Endothelial cell (in vitro differentiated cells): ENCODE results near the gene TTLL13. TPM values are rescaled to one million over a fixed set of nuclear protein-coding genes. Genes with fewer than 3 reads are reported as not detected.
A peak's percentile ranks its signal among the peaks of the same experiment; 100 is the strongest.
"Not testable (repeated sequence)": the region's sequence is repeated elsewhere in the genome, so short reads cannot be mapped to it uniquely, and the experiment has no call there.

Experiments used
- DNase-seq: peaks from one replicate; pipeline ENCODE4 v3.0.0; 2021; ENCODE audit warnings: low spot score
- H3K27ac Mint-ChIP-seq: one replicate; pipeline ENCODE4 v1.8.0; 2021; ENCODE audit warnings: mixed read lengths, inconsistent platforms; ENCODE audit not compliant: unreplicated experiment
- H3K27me3 Mint-ChIP-seq: one replicate; pipeline ENCODE4 v1.8.0; 2021; ENCODE audit warnings: mild to moderate bottlenecking, moderate library complexity, mixed read lengths, inconsistent platforms; ENCODE audit not compliant: unreplicated experiment
- H3K36me3 Mint-ChIP-seq: one replicate; pipeline ENCODE4 v1.8.0; 2021; ENCODE audit warnings: mild to moderate bottlenecking, low read depth, mixed read lengths, inconsistent platforms; ENCODE audit not compliant: unreplicated experiment
- H3K4me1 Mint-ChIP-seq: one replicate; pipeline ENCODE4 v1.8.0; 2021; ENCODE audit warnings: mild to moderate bottlenecking, mixed read lengths, inconsistent platforms; ENCODE audit not compliant: unreplicated experiment
- H3K4me3 Mint-ChIP-seq: one replicate; pipeline ENCODE4 v1.8.0; 2021; ENCODE audit warnings: mild to moderate bottlenecking, mixed read lengths, inconsistent platforms; ENCODE audit not compliant: unreplicated experiment
- H3K9me3 Mint-ChIP-seq: one replicate; pipeline ENCODE4 v1.8.0; 2021; ENCODE audit warnings: mixed read lengths, inconsistent platforms; ENCODE audit not compliant: unreplicated experiment
- total RNA-seq: library from RNA; stranded (reverse); fragmentation: NEBNext Ultra II Directional; extraction: Animal tissue kit (Norgen Biotek cat#: 25700); gene quantifications from one replicate; pipeline ENCODE4 v1.2.1, GENCODE V29; 2021; ENCODE audit not compliant: unreplicated experiment
- TF ChIP-seq, protein P1 (sequence below): fragments of 200-600 bp; sonication (generic); IDR thresholded peaks from one replicate; pipeline ENCODE4 v1.5.0; 2021; ENCODE audit warnings: antibody characterized with exemption; ENCODE audit not compliant: unreplicated experiment

The TTLL13 gene
- total RNA-seq, 1 donor from 2014 or later, result not detected

DNA sequence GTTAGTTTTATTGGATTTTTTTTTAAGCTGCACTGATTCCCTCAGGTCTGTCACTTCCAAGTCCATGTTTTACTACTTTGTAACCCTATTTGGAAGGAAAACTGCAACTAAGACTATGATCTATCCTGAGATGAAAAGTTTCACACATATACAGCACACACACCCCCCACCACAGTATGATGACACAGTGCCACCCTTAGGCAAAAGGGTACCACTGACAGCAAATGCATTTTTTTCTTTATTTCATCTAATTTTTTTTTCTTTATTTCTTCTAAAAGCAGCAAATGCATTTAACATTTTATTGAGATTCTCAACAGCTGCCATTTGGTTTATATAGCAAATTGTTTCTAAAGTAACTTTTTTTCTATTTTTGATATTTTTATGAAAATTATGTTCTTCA, 37.3 kb downstream of the TTLL13 start:
- H3K36me3 Mint-ChIP-seq, result no peaks in the 10 kb centered on the region
- TF ChIP-seq, protein P1, sequence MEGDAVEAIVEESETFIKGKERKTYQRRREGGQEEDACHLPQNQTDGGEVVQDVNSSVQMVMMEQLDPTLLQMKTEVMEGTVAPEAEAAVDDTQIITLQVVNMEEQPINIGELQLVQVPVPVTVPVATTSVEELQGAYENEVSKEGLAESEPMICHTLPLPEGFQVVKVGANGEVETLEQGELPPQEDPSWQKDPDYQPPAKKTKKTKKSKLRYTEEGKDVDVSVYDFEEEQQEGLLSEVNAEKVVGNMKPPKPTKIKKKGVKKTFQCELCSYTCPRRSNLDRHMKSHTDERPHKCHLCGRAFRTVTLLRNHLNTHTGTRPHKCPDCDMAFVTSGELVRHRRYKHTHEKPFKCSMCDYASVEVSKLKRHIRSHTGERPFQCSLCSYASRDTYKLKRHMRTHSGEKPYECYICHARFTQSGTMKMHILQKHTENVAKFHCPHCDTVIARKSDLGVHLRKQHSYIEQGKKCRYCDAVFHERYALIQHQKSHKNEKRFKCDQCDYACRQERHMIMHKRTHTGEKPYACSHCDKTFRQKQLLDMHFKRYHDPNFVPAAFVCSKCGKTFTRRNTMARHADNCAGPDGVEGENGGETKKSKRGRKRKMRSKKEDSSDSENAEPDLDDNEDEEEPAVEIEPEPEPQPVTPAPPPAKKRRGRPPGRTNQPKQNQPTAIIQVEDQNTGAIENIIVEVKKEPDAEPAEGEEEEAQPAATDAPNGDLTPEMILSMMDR, result peak; percentile 31

DNA sequence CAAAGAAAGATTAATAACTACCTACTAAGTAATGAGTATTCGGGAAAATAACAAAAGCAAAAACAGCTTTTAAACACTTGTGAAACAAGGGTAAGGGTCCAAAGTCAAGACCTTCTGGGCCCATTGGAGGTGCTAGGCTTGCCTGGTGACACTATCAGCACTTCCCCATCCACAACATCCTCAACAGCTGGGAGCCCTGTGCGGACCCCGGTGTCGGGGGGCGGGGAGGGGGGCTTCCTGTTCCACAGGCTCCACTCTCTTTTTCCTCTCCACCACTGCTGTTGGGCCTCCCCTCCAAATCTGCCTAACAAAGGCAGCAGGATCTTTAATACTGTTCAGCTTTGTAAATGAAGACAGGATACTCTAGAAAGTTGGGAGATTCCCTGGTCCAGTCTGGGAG, 37.7 kb downstream of the TTLL13 start:
- peak; percentile 61 for DNase-seq
- peaks cover 12% of the 10 kb centered on the region for H3K4me1 Mint-ChIP-seq
- no peaks in the 10 kb centered on the region for H3K27me3 Mint-ChIP-seq
- TF ChIP-seq, protein P1, result no peak
- H3K9me3 Mint-ChIP-seq, result no peaks in the 10 kb centered on the region
- H3K4me3 Mint-ChIP-seq, result no peak overlapping the region
- peak overlapping the region; percentile 74 for H3K27ac Mint-ChIP-seq
- H3K36me3 Mint-ChIP-seq, result no peaks in the 10 kb centered on the region

More for the DNA sequence above, 37.3 kb downstream of the TTLL13 start:
- no peak for DNase-seq
- peaks cover 12% of the 10 kb centered on the region for H3K4me1 Mint-ChIP-seq
- H3K27ac Mint-ChIP-seq, result no peak overlapping the region
- no peaks in the 10 kb centered on the region for H3K9me3 Mint-ChIP-seq
- no peak overlapping the region for H3K4me3 Mint-ChIP-seq
- H3K27me3 Mint-ChIP-seq, result no peaks in the 10 kb centered on the region

GRCh38 chr15:90287946-90288345, 38.6 kb downstream of the TTLL13 start:
- no peaks in the 10 kb centered on the region for H3K27me3 Mint-ChIP-seq
- no peak for DNase-seq
- TF ChIP-seq, protein P1, result no peak
- H3K27ac Mint-ChIP-seq, result peak overlapping the region; percentile 52
- no peak overlapping the region for H3K4me3 Mint-ChIP-seq
- H3K4me1 Mint-ChIP-seq, result peaks cover 12% of the 10 kb centered on the region
- no peaks in the 10 kb centered on the region for H3K36me3 Mint-ChIP-seq
- no peaks in the 10 kb centered on the region for H3K9me3 Mint-ChIP-seq

- H3K4me3 Mint-ChIP-seq, result no peak overlapping the region
- no peaks in the 10 kb centered on the region for H3K36me3 Mint-ChIP-seq
- no peak overlapping the region for H3K27ac Mint-ChIP-seq
- no peak for DNase-seq
- H3K27me3 Mint-ChIP-seq, result peaks cover 2% of the 10 kb centered on the region
- H3K9me3 Mint-ChIP-seq, result no peaks in the 10 kb centered on the region
- peaks cover 9% of the 10 kb centered on the region for H3K4me1 Mint-ChIP-seq
- TF ChIP-seq, protein P1, result no peak
These were observed 42.5 kb downstream of the TTLL13 start for GRCh38 chr15:90291679-90292356.

- TF ChIP-seq, protein P1, result peak; percentile 74
- peak; percentile 86 for DNase-seq
- H3K4me1 Mint-ChIP-seq, H3K36me3 Mint-ChIP-seq, H3K9me3 Mint-ChIP-seq, H3K27me3 Mint-ChIP-seq, H3K27ac Mint-ChIP-seq, H3K4me3 Mint-ChIP-seq: not testable (repeated sequence)
These were observed 43.9 kb downstream of the TTLL13 start for GRCh38 chr15:90293040-90293810.
